ENCODE results near the gene BDNF. TPM values are rescaled to one million over a fixed set of nuclear protein-coding genes. Genes with fewer than 3 reads are reported as not detected.
"Not testable (repeated sequence)": the region's sequence is repeated elsewhere in the genome, so short reads cannot be mapped to it uniquely, and the experiment has no call there.

Gene BDNF
- polyA plus RNA-seq, 1 experiment = 85.6 TPM

GRCh38 chr11:27678242-27678641 lies 22.0 kb downstream of the BDNF start:
- no peaks in the 10 kb centered on the region for H3K9me3 ChIP-seq (ENCODE audit: control insufficient read depth, insufficient read depth, low read length)
- TF ChIP-seq CTCF (IDR thresholded peaks at IDR 0.05; ENCODE audit: low read depth, low read length) = no peak
- DNase-seq (ENCODE audit: low read depth, low spot score) = no peak
- ChIA-PET CTCF (interaction anchor here (0.6 to 1.1 kb wide), 2 partner anchors 17 to 1063 kb away, joined by 3 read pairs; no protein-coding TSS in a partner anchor), POLR2A (interaction anchor here (0.7 kb wide), 1 partner anchor 248 kb away, joined by 4 read pairs; no protein-coding TSS in a partner anchor)
- H3K27ac ChIP-seq (ENCODE audit: low read depth, low read length) = peak overlapping the region; percentile 24
- no peak overlapping the region for H3K4me3 ChIP-seq (ENCODE audit: low read depth, low read length)
- no peaks in the 10 kb centered on the region for H3K27me3 ChIP-seq (ENCODE audit: control insufficient read depth, insufficient read depth, low read length)

- no peak for TF ChIP-seq CTCF (IDR thresholded peaks at IDR 0.05; ENCODE audit: low read depth, low read length)
- Histone ChIP-seq H3K27ac (ENCODE audit: low read depth, low read length) (no peak overlapping the region), H3K4me3 (ENCODE audit: low read depth, low read length) (no peak overlapping the region), H3K9me3 (ENCODE audit: control insufficient read depth, insufficient read depth, low read length) (no peaks in the 10 kb centered on the region), H3K27me3 (ENCODE audit: control insufficient read depth, insufficient read depth, low read length) (no peaks in the 10 kb centered on the region)
- CTCF ChIA-PET = no interaction called here
- POLR2A ChIA-PET = no interaction called here
- no peak for DNase-seq (ENCODE audit: low read depth, low spot score)
Measured at GRCh38 chr11:27677108-27677507, 23.1 kb downstream of the BDNF start.

GRCh38 chr11:27673979-27674663 lies 26.1 kb downstream of the BDNF start:
- CTCF ChIA-PET = no interaction called here
- no peak overlapping the region for H3K27ac ChIP-seq (ENCODE audit: low read depth, low read length)

GRCh38 chr11:27672836-27673464 lies 27.3 kb downstream of the BDNF start:
- no peak for DNase-seq (ENCODE audit: low read depth, low spot score)
- H3K27ac ChIP-seq (ENCODE audit: low read depth, low read length) = no peak overlapping the region

More at GRCh38 chr11:27673979-27674663, 26.1 kb downstream of the BDNF start:
- no peak for TF ChIP-seq CTCF (IDR thresholded peaks at IDR 0.05; ENCODE audit: low read depth, low read length)
- Histone ChIP-seq H3K4me3 (ENCODE audit: low read depth, low read length) (no peak overlapping the region), H3K27me3 (ENCODE audit: control insufficient read depth, insufficient read depth, low read length) (no peaks in the 10 kb centered on the region), H3K9me3 (ENCODE audit: control insufficient read depth, insufficient read depth, low read length) (no peaks in the 10 kb centered on the region)
- DNase-seq (ENCODE audit: low read depth, low spot score) = no peak
- POLR2A ChIA-PET = no interaction called here

GRCh38 chr11:27665508-27666101 lies 34.6 kb downstream of the BDNF start:
- H3K4me3 ChIP-seq (ENCODE audit: low read depth, low read length); CTCF ChIA-PET; H3K27me3 ChIP-seq (ENCODE audit: control insufficient read depth, insufficient read depth, low read length); H3K9me3 ChIP-seq (ENCODE audit: control insufficient read depth, insufficient read depth, low read length); DNase-seq (ENCODE audit: low read depth, low spot score); H3K27ac ChIP-seq (ENCODE audit: low read depth, low read length); POLR2A ChIA-PET: not testable (repeated sequence)

More at GRCh38 chr11:27672836-27673464, 27.3 kb downstream of the BDNF start:
- POLR2A ChIA-PET = no interaction called here
- Histone ChIP-seq H3K27me3 (ENCODE audit: control insufficient read depth, insufficient read depth, low read length) (no peaks in the 10 kb centered on the region), H3K9me3 (ENCODE audit: control insufficient read depth, insufficient read depth, low read length) (no peaks in the 10 kb centered on the region), H3K4me3 (ENCODE audit: low read depth, low read length) (no peak overlapping the region)
- no peak for TF ChIP-seq CTCF (IDR thresholded peaks at IDR 0.05; ENCODE audit: low read depth, low read length)
- CTCF ChIA-PET = no interaction called here

Data from AG04450 (cell line).